ENCODE data around the gene LIMS3.
"Not testable (repeated sequence)": the region's sequence is repeated elsewhere in the genome, so short reads cannot be mapped to it uniquely, and the experiment has no call there.

DNA sequence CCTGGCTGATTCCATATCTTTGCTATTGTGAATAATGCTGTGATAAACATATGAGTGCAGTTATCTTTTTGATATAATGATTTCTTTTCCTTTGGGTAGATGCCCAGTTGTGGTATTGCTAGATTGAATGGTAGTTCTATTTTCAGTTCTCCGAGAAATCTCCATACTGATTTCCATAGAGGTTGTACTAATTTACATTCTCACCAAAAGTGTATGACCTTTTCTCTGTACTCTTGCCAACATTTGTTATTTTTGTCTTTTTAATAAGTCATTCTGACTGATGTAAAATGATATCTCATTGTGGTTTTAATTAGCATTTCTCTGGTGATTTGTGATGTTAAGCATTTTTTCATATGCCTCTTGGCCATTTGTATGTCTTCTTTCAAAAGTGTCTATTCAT lies 16.4 kb upstream of the LIMS3 start:
- TF ChIP-seq, protein P1, sequence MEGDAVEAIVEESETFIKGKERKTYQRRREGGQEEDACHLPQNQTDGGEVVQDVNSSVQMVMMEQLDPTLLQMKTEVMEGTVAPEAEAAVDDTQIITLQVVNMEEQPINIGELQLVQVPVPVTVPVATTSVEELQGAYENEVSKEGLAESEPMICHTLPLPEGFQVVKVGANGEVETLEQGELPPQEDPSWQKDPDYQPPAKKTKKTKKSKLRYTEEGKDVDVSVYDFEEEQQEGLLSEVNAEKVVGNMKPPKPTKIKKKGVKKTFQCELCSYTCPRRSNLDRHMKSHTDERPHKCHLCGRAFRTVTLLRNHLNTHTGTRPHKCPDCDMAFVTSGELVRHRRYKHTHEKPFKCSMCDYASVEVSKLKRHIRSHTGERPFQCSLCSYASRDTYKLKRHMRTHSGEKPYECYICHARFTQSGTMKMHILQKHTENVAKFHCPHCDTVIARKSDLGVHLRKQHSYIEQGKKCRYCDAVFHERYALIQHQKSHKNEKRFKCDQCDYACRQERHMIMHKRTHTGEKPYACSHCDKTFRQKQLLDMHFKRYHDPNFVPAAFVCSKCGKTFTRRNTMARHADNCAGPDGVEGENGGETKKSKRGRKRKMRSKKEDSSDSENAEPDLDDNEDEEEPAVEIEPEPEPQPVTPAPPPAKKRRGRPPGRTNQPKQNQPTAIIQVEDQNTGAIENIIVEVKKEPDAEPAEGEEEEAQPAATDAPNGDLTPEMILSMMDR (IDR thresholded peaks at IDR 0.05; ENCODE audit: insufficient read depth, low read length, poor library complexity, severe bottlenecking) = not testable (repeated sequence)
- not testable (repeated sequence) for TF ChIP-seq EZH2phosphoT487 (conservative IDR thresholded peaks at IDR 0.05; ENCODE audit: low read length)
